Liver (tissue), 3 donors: ENCODE data around the gene TRABD.

Experiments
- EGR1 ChIP-seq, 2 donors: IDR thresholded peaks; 2 replicates each; pipeline ENCODE4 v1.6.1; 2016 to 2018; ENCODE audit warnings: antibody characterized with exemption in 2 of 2, low read depth in 2 of 2
- FOXA1 ChIP-seq: IDR thresholded peaks from 2 replicates; pipeline ENCODE4 v1.6.1; 2016; ENCODE audit warnings: antibody characterized with exemption
- GABPA ChIP-seq, 2 donors: IDR thresholded peaks in 1 of 2; conservative IDR thresholded peaks in 1 of 2; 2 replicates each; pipeline ENCODE4 v1.6.1; 2016; ENCODE audit warnings: antibody characterized with exemption in 2 of 2, mild to moderate bottlenecking in 1 of 2, moderate library complexity in 1 of 2
- RAD21 ChIP-seq, 2 donors: IDR thresholded peaks; 2 replicates each; pipeline ENCODE4 v1.6.1; 2016; ENCODE audit warnings: antibody characterized with exemption in 2 of 2, mild to moderate bottlenecking in 2 of 2
- TAF1 ChIP-seq: conservative IDR thresholded peaks from 2 replicates; pipeline ENCODE4 v1.6.1; 2016; ENCODE audit warnings: antibody characterized with exemption, mild to moderate bottlenecking
- TF ChIP-seq, protein P1 (sequence below): fragments of 150-350 bp; IDR thresholded peaks from 2 replicates; pipeline ENCODE4 v1.5.1; 2017; ENCODE audit warnings: improper control_type of control experiment, low read depth, low read length; ENCODE audit not compliant: missing input control
- TF ChIP-seq, protein P2 (sequence below): IDR thresholded peaks from 2 replicates; pipeline ENCODE4 v1.6.1; 2016; ENCODE audit warnings: antibody characterized with exemption, mild to moderate bottlenecking
- TF ChIP-seq, protein P3 (sequence below): IDR thresholded peaks from 2 replicates; pipeline ENCODE4 v1.6.1; 2016; ENCODE audit warnings: antibody characterized with exemption
- donor health status: healthy.
- donor health status: healthy.

DNA sequence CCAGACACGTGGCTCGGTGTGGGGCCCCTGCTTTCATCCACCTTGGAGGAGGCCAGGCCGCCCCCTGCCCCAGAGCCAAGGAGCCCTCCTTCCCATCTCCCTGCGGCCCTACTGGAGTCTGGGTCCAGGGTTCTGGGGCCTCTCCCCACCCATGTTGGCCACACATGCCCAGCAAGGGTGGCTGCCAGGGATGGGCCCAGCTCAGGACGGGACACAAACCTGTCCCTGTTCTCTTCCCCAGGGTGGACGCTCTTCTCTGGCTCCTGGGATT is 10.6 kb upstream of the TRABD start:
- TF ChIP-seq GABPA (IDR thresholded peaks at IDR 0.05 in 1 of 2, conservative IDR thresholded peaks at IDR 0.05 in 1 of 2), result no peak
- TF ChIP-seq, protein P1, sequence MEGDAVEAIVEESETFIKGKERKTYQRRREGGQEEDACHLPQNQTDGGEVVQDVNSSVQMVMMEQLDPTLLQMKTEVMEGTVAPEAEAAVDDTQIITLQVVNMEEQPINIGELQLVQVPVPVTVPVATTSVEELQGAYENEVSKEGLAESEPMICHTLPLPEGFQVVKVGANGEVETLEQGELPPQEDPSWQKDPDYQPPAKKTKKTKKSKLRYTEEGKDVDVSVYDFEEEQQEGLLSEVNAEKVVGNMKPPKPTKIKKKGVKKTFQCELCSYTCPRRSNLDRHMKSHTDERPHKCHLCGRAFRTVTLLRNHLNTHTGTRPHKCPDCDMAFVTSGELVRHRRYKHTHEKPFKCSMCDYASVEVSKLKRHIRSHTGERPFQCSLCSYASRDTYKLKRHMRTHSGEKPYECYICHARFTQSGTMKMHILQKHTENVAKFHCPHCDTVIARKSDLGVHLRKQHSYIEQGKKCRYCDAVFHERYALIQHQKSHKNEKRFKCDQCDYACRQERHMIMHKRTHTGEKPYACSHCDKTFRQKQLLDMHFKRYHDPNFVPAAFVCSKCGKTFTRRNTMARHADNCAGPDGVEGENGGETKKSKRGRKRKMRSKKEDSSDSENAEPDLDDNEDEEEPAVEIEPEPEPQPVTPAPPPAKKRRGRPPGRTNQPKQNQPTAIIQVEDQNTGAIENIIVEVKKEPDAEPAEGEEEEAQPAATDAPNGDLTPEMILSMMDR, result no peak
- TF ChIP-seq, protein P2, sequence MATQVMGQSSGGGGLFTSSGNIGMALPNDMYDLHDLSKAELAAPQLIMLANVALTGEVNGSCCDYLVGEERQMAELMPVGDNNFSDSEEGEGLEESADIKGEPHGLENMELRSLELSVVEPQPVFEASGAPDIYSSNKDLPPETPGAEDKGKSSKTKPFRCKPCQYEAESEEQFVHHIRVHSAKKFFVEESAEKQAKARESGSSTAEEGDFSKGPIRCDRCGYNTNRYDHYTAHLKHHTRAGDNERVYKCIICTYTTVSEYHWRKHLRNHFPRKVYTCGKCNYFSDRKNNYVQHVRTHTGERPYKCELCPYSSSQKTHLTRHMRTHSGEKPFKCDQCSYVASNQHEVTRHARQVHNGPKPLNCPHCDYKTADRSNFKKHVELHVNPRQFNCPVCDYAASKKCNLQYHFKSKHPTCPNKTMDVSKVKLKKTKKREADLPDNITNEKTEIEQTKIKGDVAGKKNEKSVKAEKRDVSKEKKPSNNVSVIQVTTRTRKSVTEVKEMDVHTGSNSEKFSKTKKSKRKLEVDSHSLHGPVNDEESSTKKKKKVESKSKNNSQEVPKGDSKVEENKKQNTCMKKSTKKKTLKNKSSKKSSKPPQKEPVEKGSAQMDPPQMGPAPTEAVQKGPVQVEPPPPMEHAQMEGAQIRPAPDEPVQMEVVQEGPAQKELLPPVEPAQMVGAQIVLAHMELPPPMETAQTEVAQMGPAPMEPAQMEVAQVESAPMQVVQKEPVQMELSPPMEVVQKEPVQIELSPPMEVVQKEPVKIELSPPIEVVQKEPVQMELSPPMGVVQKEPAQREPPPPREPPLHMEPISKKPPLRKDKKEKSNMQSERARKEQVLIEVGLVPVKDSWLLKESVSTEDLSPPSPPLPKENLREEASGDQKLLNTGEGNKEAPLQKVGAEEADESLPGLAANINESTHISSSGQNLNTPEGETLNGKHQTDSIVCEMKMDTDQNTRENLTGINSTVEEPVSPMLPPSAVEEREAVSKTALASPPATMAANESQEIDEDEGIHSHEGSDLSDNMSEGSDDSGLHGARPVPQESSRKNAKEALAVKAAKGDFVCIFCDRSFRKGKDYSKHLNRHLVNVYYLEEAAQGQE, result no peak
- TF ChIP-seq, protein P3, sequence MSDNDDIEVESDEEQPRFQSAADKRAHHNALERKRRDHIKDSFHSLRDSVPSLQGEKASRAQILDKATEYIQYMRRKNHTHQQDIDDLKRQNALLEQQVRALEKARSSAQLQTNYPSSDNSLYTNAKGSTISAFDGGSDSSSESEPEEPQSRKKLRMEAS, result no peak
- TF ChIP-seq TAF1, result no peak
- TF ChIP-seq EGR1 (IDR thresholded peaks at IDR 0.05; ENCODE audit: low read depth in 2 of 2), result no peak
- TF ChIP-seq RAD21 (IDR thresholded peaks at IDR 0.05), result no peak
- no peak for TF ChIP-seq FOXA1
